CD4-positive, alpha-beta T cell treated with Interleukin-1 beta for 1 hour (primary cell): ENCODE measurements around the gene ARIH2.
A peak's percentile ranks its signal among the peaks of the same experiment; 100 is the strongest.
"Not testable (repeated sequence)": the region's sequence is repeated elsewhere in the genome, so short reads cannot be mapped to it uniquely, and the experiment has no call there.

Source experiments
- DNase-seq, 2 donors: peaks; one replicate each; pipeline ENCODE4 v3.0.0-alpha.2; 2020 to 2022

Gene ARIH2

GRCh38 chr3:48918388-48919214, at the start of gene ARIH2:
Gene ARIH2 (plus strand): TSS chr3:48918842. CDS start chr3:48927559, 8,717 bp downstream.
- DNase-seq = peak; percentile 90 to 92

DNA sequence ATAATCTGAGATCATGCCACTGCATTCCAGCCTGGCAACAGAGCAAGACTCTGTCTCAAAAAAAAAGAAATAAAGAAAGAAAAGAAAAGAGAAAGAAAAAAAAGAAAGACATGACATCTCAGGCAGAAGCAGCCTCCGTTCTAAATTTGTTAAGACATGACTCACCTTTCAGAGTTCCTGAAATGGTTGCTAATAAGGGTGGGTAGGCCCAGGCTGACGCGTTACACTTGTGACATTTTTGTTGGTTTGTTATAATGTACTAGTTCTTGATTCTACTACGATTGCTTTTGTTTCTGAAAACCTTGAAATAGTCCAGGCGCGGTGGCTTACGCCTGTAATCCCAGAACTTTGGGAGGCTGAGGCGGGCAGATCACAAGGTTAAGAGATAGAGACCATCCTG, 41.0 kb upstream of the ARIH2 start:
- no peak for DNase-seq

DNA sequence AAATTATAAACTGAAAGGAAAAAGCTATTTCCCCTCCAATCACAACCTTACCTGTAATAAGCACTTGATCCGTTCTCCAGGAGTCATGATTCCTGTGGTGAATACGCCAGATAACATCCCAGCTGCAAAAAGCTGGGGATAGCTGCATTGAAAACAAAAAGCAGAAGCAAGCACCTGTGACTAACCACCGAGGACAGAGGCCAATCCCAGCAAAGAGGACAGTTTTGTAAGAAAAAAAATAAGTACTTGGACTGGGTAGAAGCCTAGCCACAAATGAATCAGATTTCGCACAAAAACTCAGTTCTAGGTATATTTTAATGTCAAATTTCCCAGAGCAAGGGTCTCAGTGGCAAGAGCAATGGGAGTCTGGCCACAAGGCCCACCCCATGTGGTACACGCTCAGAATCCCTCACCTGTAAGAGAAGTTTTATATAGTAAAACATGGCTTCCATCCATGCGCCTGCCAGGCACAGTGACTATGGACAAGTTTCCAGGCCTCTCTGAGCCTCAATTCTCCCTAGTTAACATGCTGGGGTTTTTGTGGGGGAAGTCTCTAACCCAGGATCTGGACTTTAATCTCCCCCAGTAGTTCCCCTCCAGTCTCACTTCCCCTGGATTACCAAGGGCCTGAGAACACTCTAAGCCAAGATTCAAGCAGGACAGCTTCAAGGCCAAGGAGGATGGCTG, 39.2 kb upstream of the ARIH2 start:
- DNase-seq = no peak

DNA sequence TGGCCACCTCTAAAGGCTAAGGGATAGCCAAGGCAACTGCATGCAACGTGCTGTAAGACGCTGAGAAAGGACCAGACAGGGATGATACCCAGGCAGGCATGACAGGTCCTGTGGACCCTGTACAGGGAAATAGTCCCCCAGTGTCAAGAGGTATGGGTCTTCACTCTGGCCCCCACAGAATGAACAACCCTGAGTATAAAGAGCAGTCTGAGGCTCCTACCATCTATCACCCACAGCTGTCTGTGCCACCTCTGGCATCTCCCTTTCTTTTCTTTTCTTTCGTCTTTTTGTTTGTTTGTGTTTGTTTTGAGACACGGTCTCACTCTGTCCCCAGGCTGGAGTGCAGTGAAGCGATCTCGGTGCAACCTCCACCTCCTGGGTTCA, 38.7 kb upstream of the ARIH2 start:
- DNase-seq = no peak

- DNase-seq = no peak
These were observed 37.6 kb upstream of the ARIH2 start for GRCh38 chr3:48881006-48881405.

- DNase-seq = no peak
These were observed 37.0 kb upstream of the ARIH2 start for GRCh38 chr3:48881652-48882114.

DNA sequence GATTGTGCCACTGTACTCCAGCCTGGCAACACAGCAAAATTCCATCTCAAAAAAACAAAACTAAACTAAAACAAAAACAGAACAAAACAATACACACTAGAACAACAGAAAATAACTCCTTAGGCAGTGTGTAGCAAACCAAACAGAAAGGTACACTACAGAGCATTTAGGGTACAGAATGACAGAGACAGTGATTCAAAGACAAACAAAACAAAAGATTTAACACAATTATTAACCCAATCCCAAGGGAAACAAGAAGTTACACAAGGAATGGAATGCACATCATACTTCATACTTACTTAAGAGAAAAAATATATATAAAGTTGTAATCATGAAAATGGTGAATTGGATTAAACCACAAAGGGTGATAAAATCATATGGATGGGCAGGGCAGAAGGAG, 32.9 kb upstream of the ARIH2 start:
- DNase-seq = no peak

GRCh38 chr3:48891606-48892005, 27.0 kb upstream of the ARIH2 start:
- DNase-seq = no peak

DNA sequence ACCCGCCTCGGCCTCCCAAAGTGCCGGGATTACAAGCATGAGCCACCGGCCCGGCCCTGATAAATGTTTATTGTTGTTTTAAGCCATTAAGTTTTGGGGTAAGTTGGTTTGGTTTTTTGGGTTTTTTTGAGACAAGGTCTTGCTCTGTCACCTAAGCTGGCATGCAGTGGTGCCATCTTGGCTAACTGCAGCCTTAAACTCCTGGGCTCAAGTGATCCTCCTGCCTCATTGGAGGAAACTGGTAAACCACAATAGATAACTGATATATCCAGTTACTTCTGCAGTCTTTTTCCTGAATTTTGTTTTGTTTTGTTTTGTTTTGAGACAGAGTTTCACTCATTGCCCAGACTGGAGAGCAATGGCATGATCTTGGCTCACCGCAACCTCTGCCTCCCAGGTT, 24.1 kb upstream of the ARIH2 start:
- DNase-seq = no peak

- DNase-seq = no peak
These were observed 21.7 kb upstream of the ARIH2 start for GRCh38 chr3:48896936-48897335.

- DNase-seq = no peak
These were observed 20.9 kb upstream of the ARIH2 start for GRCh38 chr3:48897460-48898376.

GRCh38 chr3:48898383-48899234, 20.0 kb upstream of the ARIH2 start, which contains the start of gene SLC25A20:
Gene SLC25A20 (minus strand): TSS chr3:48898882. CDS start chr3:48898794, 88 bp downstream.
- DNase-seq = peak; percentile 89 to 90

- DNase-seq = peak; percentile 41 to 63
These were observed 19.4 kb upstream of the ARIH2 start for GRCh38 chr3:48899273-48899672.

DNA sequence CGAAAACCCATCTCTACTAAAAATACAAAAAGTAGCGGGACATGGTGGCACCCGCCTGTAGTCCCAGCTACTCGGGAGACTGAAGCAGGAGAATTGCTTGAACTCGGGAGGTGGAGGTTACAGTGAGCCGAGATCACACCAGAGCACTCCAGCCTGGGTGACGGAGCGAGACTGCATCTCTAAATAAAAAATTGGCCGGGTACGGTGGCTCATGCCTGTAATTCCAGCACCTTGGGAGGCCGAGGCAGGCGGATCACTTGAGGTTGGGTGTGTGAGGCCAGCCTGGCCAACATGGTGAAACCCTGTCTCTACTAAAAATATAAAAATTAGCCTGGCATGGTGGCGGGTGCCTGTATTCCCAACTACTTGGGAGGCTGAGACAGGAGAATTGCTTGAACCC, 11.6 kb upstream of the ARIH2 start:
- not testable (repeated sequence) for DNase-seq

- no peak for DNase-seq
These were observed 3.3 kb upstream of the ARIH2 start for GRCh38 chr3:48915296-48915695.

- peak; percentile 70 to 72 for DNase-seq
These were observed 835 bp downstream of the ARIH2 start for GRCh38 chr3:48919215-48920138.

- no peak for DNase-seq
These were observed 8.1 kb downstream of the ARIH2 start for GRCh38 chr3:48926425-48927392.

DNA sequence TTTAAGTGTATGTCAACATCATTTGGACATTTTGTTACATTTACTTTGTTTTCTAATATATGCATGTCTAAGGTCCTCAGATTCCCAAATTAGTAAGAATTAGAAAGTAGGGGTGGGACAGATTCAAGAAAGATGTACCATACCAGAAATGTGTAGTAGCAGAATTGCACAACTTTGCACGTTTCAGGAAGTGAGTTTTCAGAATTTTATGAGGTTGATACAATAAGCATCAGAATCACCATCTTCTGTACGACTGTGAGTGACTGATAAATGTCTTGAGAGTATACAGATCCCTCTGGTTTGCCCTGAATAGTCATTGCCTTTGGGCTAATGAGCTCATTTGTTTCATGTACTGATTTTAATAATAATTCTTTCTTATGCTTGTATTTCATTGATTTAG, 9.3 kb downstream of the ARIH2 start:
- DNase-seq = no peak

DNA sequence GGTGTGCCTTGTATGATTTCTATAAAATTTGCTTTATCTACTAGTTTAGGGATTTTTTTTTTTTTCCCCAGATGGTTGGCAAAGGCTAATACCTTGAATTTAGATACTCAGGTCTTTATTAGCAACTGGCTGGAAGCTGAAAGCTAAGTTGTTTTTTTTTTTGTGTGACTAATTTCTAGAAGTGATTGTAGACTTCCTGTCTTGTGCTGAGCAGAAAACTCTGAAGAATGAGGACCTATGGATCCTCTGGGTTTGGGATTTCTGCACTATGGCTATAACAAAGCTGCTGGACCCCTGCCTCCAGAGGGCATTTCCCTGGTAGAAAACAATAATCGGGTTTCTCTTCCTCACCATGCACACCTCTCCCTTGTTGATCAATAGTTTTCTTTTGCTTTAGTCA, 10.0 kb downstream of the ARIH2 start:
- no peak for DNase-seq
